Stimulated activated CD4-positive, alpha-beta T cell treated with anti-CD3 and anti-CD28 coated beads, Interleukin-4, amount 100 ng/mL, for 24 hours (primary cell): ENCODE data around the gene LASP1.

Experiments
- DNase-seq: peaks from one replicate; pipeline ENCODE4 v3.0.0-alpha.2; 2020

The LASP1 gene

GRCh38 chr17:38870259-38871165 lies 654 bp downstream of the LASP1 start:
- DNase-seq = peak; percentile 64

GRCh38 chr17:38871247-38872015 lies 1.6 kb downstream of the LASP1 start:
- DNase-seq = peak; percentile 83

GRCh38 chr17:38872027-38872511 lies 2.2 kb downstream of the LASP1 start:
- no peak for DNase-seq

GRCh38 chr17:38872671-38873385 lies 3.0 kb downstream of the LASP1 start:
- no peak for DNase-seq

- DNase-seq = no peak
Observed at GRCh38 chr17:38873640-38874380, 4.0 kb downstream of the LASP1 start.

- DNase-seq = no peak
Observed at GRCh38 chr17:38874505-38875400, 4.9 kb downstream of the LASP1 start.

- no peak for DNase-seq
Observed at GRCh38 chr17:38875477-38876075, 5.7 kb downstream of the LASP1 start.

- no peak for DNase-seq
Observed at GRCh38 chr17:38877130-38877851, 7.4 kb downstream of the LASP1 start.

GRCh38 chr17:38879878-38880665 lies 10.2 kb downstream of the LASP1 start:
- DNase-seq = no peak

- peak; percentile 46 for DNase-seq
Observed at GRCh38 chr17:38881600-38882191, 11.8 kb downstream of the LASP1 start.

- no peak for DNase-seq
Observed at GRCh38 chr17:38882870-38883269, 13.0 kb downstream of the LASP1 start.

- no peak for DNase-seq
Observed at GRCh38 chr17:38883592-38884526, 14.0 kb downstream of the LASP1 start.

- DNase-seq = no peak
Observed at GRCh38 chr17:38885044-38885727, 15.3 kb downstream of the LASP1 start.

GRCh38 chr17:38885728-38886642 lies 16.1 kb downstream of the LASP1 start:
- no peak for DNase-seq

- no peak for DNase-seq
Observed at GRCh38 chr17:38886643-38887010, 16.8 kb downstream of the LASP1 start.

GRCh38 chr17:38888842-38889241 lies 19.0 kb downstream of the LASP1 start:
- no peak for DNase-seq
